Osteoblast (primary cell): ENCODE measurements around the gene EFCAB6. TPM values are rescaled to one million over a fixed set of nuclear protein-coding genes. Genes with fewer than 3 reads are reported as not detected.

Experiments used
- DNase-seq: peaks from one replicate; pipeline ENCODE4 v3.0.0; 2011; ENCODE audit warnings: low spot score, mixed read lengths; ENCODE audit not compliant: insufficient read length; ENCODE audit errors: missing footprints
- H2AFZ ChIP-seq: 2 replicates; pipeline ENCODE4 v1.6.0; 2011; ENCODE audit warnings: mild to moderate bottlenecking, low read length
- H3K27ac ChIP-seq: 2 replicates; pipeline ENCODE4 v1.5.1; 2011; ENCODE audit warnings: mild to moderate bottlenecking, low read depth, low read length, moderate library complexity
- H3K27me3 ChIP-seq: 2 replicates; pipeline ENCODE4 v1.6.0; 2012; ENCODE audit warnings: mild to moderate bottlenecking, control low read depth, inconsistent platforms, low read length, moderate library complexity; ENCODE audit not compliant: insufficient read depth
- H3K36me3 ChIP-seq: 2 replicates; pipeline ENCODE4 v1.5.1; 2011; ENCODE audit warnings: mild to moderate bottlenecking, low read length, control low read depth, moderate library complexity; ENCODE audit not compliant: insufficient read depth
- H3K4me1 ChIP-seq: 2 replicates; pipeline ENCODE4 v1.5.1; 2011; ENCODE audit warnings: mild to moderate bottlenecking, low read length, control low read depth, moderate library complexity; ENCODE audit not compliant: insufficient read depth
- H3K4me2 ChIP-seq: 2 replicates; pipeline ENCODE4 v1.6.0; 2011; ENCODE audit warnings: mild to moderate bottlenecking, low read length; ENCODE audit not compliant: insufficient read depth
- H3K4me3 ChIP-seq: fragments of 200-600 bp; sonication (generic); 3 replicates; pipeline ENCODE4 v1.5.1; 2012; ENCODE audit warnings: mild to moderate bottlenecking, low read length, inconsistent platforms; ENCODE audit not compliant: insufficient read depth
- H3K79me2 ChIP-seq: 2 replicates; pipeline ENCODE4 v1.6.0; 2012; ENCODE audit warnings: mild to moderate bottlenecking, low read length, control low read depth, inconsistent platforms; ENCODE audit not compliant: insufficient read depth
- H3K9me3 ChIP-seq: 2 replicates; pipeline ENCODE4 v1.5.1; 2011; ENCODE audit warnings: low read depth, low read length, control low read depth
- H4K20me1 ChIP-seq: 2 replicates; pipeline ENCODE4 v1.6.0; 2012; ENCODE audit warnings: mild to moderate bottlenecking, low read length, control low read depth; ENCODE audit not compliant: insufficient read depth
- CTCF ChIP-seq: IDR thresholded peaks from 2 replicates; pipeline ENCODE4 v1.5.1; 2011; ENCODE audit warnings: mild to moderate bottlenecking, low read depth, low read length, moderate library complexity; ENCODE audit errors: extremely low read depth
- total RNA-seq: library from RNA; depleted of rRNA; stranded (reverse); fragments of >200 nt; gene quantifications from 2 replicates; pipeline ENCODE4 v1.2.3, GENCODE V29; 2012

The EFCAB6 gene
- total RNA-seq, 1 donor, result 1.8 TPM

- no peak overlapping the region for H2AFZ ChIP-seq
- no peak for TF ChIP-seq CTCF
- no peak for DNase-seq
Observed at GRCh38 chr22:43753688-43754087, 58.4 kb downstream of the EFCAB6 start.

GRCh38 chr22:43750751-43751150 lies 61.4 kb downstream of the EFCAB6 start:
- Histone ChIP-seq H3K4me1 (no peaks in the 10 kb centered on the region), H3K79me2 (no peaks in the 10 kb centered on the region), H3K9me3 (no peaks in the 10 kb centered on the region), H2AFZ (no peak overlapping the region), H3K4me3 (no peak overlapping the region), H3K4me2 (no peak overlapping the region), H3K36me3 (no peaks in the 10 kb centered on the region), H3K27me3 (peaks cover 3% of the 10 kb centered on the region), H3K27ac (no peak overlapping the region), H4K20me1 (no peaks in the 10 kb centered on the region)
- TF ChIP-seq CTCF, result no peak
- no peak for DNase-seq

More at GRCh38 chr22:43753688-43754087, 58.4 kb downstream of the EFCAB6 start:
- Histone ChIP-seq H4K20me1 (no peaks in the 10 kb centered on the region), H3K4me3 (no peak overlapping the region), H3K27ac (no peak overlapping the region), H3K9me3 (no peaks in the 10 kb centered on the region), H3K79me2 (no peaks in the 10 kb centered on the region), H3K27me3 (no peaks in the 10 kb centered on the region), H3K36me3 (no peaks in the 10 kb centered on the region), H3K4me2 (no peak overlapping the region), H3K4me1 (no peaks in the 10 kb centered on the region)

- no peaks in the 10 kb centered on the region for H4K20me1 ChIP-seq
- no peak overlapping the region for H3K4me3 ChIP-seq
- no peak overlapping the region for H3K4me2 ChIP-seq
- no peaks in the 10 kb centered on the region for H3K79me2 ChIP-seq
- no peaks in the 10 kb centered on the region for H3K9me3 ChIP-seq
- H3K4me1 ChIP-seq, result no peaks in the 10 kb centered on the region
- peaks cover 3% of the 10 kb centered on the region for H3K27me3 ChIP-seq
- DNase-seq, result no peak
- H2AFZ ChIP-seq, result no peak overlapping the region
- H3K27ac ChIP-seq, result no peak overlapping the region
- TF ChIP-seq CTCF, result no peak
- H3K36me3 ChIP-seq, result no peaks in the 10 kb centered on the region
Observed at GRCh38 chr22:43749473-43749872, 62.6 kb downstream of the EFCAB6 start.

- Histone ChIP-seq H2AFZ (no peak overlapping the region), H3K36me3 (no peaks in the 10 kb centered on the region), H3K27ac (no peak overlapping the region), H3K4me1 (no peaks in the 10 kb centered on the region), H3K4me3 (no peak overlapping the region), H3K9me3 (no peaks in the 10 kb centered on the region), H3K79me2 (no peaks in the 10 kb centered on the region), H3K4me2 (no peak overlapping the region), H4K20me1 (no peaks in the 10 kb centered on the region), H3K27me3 (peaks cover 3% of the 10 kb centered on the region)
- peak; percentile 5 for TF ChIP-seq CTCF
- DNase-seq, result no peak
Observed at GRCh38 chr22:43747877-43748276, 64.2 kb downstream of the EFCAB6 start.
